ENCODE measurements around the gene WHAMM.

- TF ChIP-seq CTCF (IDR thresholded peaks at IDR 0.05 in 4 of 5, conservative IDR thresholded peaks at IDR 0.05 in 1 of 5) (no peak), POLR2A (IDR thresholded peaks at IDR 0.05) (no peak)
These were observed 47.2 kb downstream of the WHAMM start for GRCh38 chr15:82856397-82857170.
